ENCODE results near the gene MCHR1. TPM values are rescaled to one million over a fixed set of nuclear protein-coding genes. Genes with fewer than 3 reads are reported as not detected.

Gene MCHR1
- total and polyA plus RNA-seq, 2 of the 4 experiments (the other 2 are of a cell fraction), result 1.4 to 3.2 TPM

GRCh38 chr22:40636380-40637182, 42.7 kb upstream of the MCHR1 start, which contains the start of gene MRTFA:
Gene MRTFA, minus strand, starts transcription at chr22:40636719.
- ChIA-PET POLR2A (ENCODE audit: unreplicated experiment) (interaction anchor here (0.5 kb wide), 1 partner anchor 10 kb away, joined by 3 read pairs; no protein-coding TSS in a partner anchor), CTCF (interaction anchor here (2.3 kb wide), 1 partner anchor 112 kb away, joined by 17 read pairs; no protein-coding TSS in a partner anchor)
- peak within 1 kb of the TSS; percentile 92 for H2AK9ac ChIP-seq (replicated peaks; ENCODE audit: low read depth, low read length, poor library complexity)
- H3K4me3 ChIP-seq (ENCODE audit: insufficient read depth, low read depth, low read length), result peak within 1 kb of the TSS; percentile 69
- DNase-seq (peak; percentile 100), ATAC-seq (ENCODE audit: low read depth) (peak; percentile 94)
- no TSS peak for BruUV-seq (replicated peaks)
- peak within 1 kb of the TSS; percentile 85 for H2AK5ac ChIP-seq (ENCODE audit: low read depth, low read length)
- peak within 1 kb of the TSS; percentile 90 to 98 for H4K8ac ChIP-seq (ENCODE audit: low read depth in 2 of 2, low read length in 2 of 2)
- peak within 1 kb of the TSS; percentile 88 for H3K4me2 ChIP-seq (ENCODE audit: low read depth, low read length)
- H3K9me3 ChIP-seq (ENCODE audit: control insufficient read depth, insufficient read depth, low read length), result no peaks in the 10 kb centered on the region
- H3K23ac ChIP-seq (ENCODE audit: low read depth, low read length), result peak within 1 kb of the TSS; percentile 90
- peak within 1 kb of the TSS; percentile 91 for H3K56ac ChIP-seq (ENCODE audit: extremely low read depth, insufficient read depth, low read length)
- no peaks in the 10 kb centered on the region for H3K36me3 ChIP-seq (ENCODE audit: control insufficient read depth, insufficient read depth, low read length)
- intact Hi-C loops (cut with micrococcal nuclease), result loop anchor here (1.0 to 5.0 kb wide), 5 partner anchors 39 to 200 kb away; no protein-coding TSS in a partner anchor
- peak within 1 kb of the TSS; percentile 54 for H2BK15ac ChIP-seq (ENCODE audit: low read depth, low read length)
- H3K14ac ChIP-seq (replicated peaks; ENCODE audit: low read depth, low read length), result peak within 1 kb of the TSS; percentile 94
- H4K20me1 ChIP-seq (ENCODE audit: insufficient read depth, low read length), result peaks cover 41% of the 10 kb centered on the region
- peak within 1 kb of the TSS; percentile 52 for H3K18ac ChIP-seq (ENCODE audit: low read depth, low read length)
- peak within 1 kb of the TSS; percentile 88 for H2AFZ ChIP-seq (replicated peaks; ENCODE audit: low read length, poor library complexity)
- H2BK20ac ChIP-seq (ENCODE audit: low read depth, low read length), result peak within 1 kb of the TSS; percentile 52
- peak within 1 kb of the TSS; percentile 90 for H4K91ac ChIP-seq (ENCODE audit: insufficient read depth, low read depth, low read length)
- H3K9ac ChIP-seq (ENCODE audit: low read depth, low read length), result peak within 1 kb of the TSS; percentile 83
- peaks cover 9% of the 10 kb centered on the region for H3K4me1 ChIP-seq (ENCODE audit: control insufficient read depth, insufficient read depth, low read length)
- peaks cover 15% of the 10 kb centered on the region for H3K9me1 ChIP-seq (ENCODE audit: insufficient read depth, low read length)
- H2BK5ac ChIP-seq (ENCODE audit: low read depth, low read length, poor library complexity, severe bottlenecking), result peak within 1 kb of the TSS; percentile 81
- H3K79me1 ChIP-seq (ENCODE audit: low read depth in 1 of 2, low read length in 2 of 2), result peaks cover 7 to 49% of the 10 kb centered on the region in 2 experiments
- dilution Hi-C loops (cut with HindIII; ENCODE audit: low sequenced_read_pairs, unreplicated experiment), result no loop called here
- H3K27ac ChIP-seq (ENCODE audit: insufficient read depth, low read length), result peak within 1 kb of the TSS; percentile 86
- H2BK120ac ChIP-seq (ENCODE audit: low read depth, low read length), result peak within 1 kb of the TSS; percentile 79
- no peaks in the 10 kb centered on the region for H3K27me3 ChIP-seq (ENCODE audit: control insufficient read depth, insufficient read depth, low read length)
- 1% methylated on average over 24 of the region's 82 CpGs; no CpG with 5 or more reads in 1 of the 2 experiments for WGBS, 2 experiments (ENCODE audit: extremely low coverage in 2 of 2, insufficient read length in 1 of 2)
- H3K4ac ChIP-seq (ENCODE audit: low read depth, low read length), result peak within 1 kb of the TSS; percentile 96
- in situ Hi-C loops (cut with MboI; ENCODE audit: low sequenced_read_pairs), result no loop called here
- H4K5ac ChIP-seq (ENCODE audit: low read depth, low read length), result peak within 1 kb of the TSS; percentile 90
- peak; percentile 57; the same call in 1 of the 2 replicates for TF ChIP-seq MXI1 (IDR thresholded peaks at IDR 0.05; ENCODE audit: borderline replicate concordance, low read depth, low read length)
- TF ChIP-seq NFE2L2 (IDR thresholded peaks at IDR 0.05; ENCODE audit: low read depth, low read length), result no peak
- TF ChIP-seq SMC3 (IDR thresholded peaks at IDR 0.05; ENCODE audit: low read depth, low read length), result no peak
- TF ChIP-seq FOS (IDR thresholded peaks at IDR 0.05; ENCODE audit: low read depth, low read length), result peak; percentile 44; the same call in 1 of the 2 replicates
- no peak for TF ChIP-seq ELK1 (IDR thresholded peaks at IDR 0.05; ENCODE audit: borderline replicate concordance, low read depth, low read length)
- TF ChIP-seq BHLHE40 (IDR thresholded peaks at IDR 0.05; ENCODE audit: low read depth, low read length), result 0 out of 2 replicates have a peak, but pooled peaks have one; percentile 4
- TF ChIP-seq RCOR1 (IDR thresholded peaks at IDR 0.05; ENCODE audit: insufficient replicate concordance, low read length), result no peak
- TF ChIP-seq CTCF (conservative IDR thresholded peaks at IDR 0.05; ENCODE audit: low read depth, low read length), result no peak
- TF ChIP-seq RAD21 (IDR thresholded peaks at IDR 0.05; ENCODE audit: low read length), result no peak
- TF ChIP-seq MAZ (IDR thresholded peaks at IDR 0.05; ENCODE audit: borderline replicate concordance, low read depth, low read length), result peak; percentile 55; the same call in 1 of the 2 replicates
- TF ChIP-seq RFX5 (IDR thresholded peaks at IDR 0.05; ENCODE audit: low read depth, low read length), result no peak
- TF ChIP-seq CHD1 (IDR thresholded peaks at IDR 0.05; ENCODE audit: low read depth, low read length), result 0 out of 2 replicates have a peak, but pooled peaks have one; percentile 64
- peak; percentile 96 for TF ChIP-seq POLR2A (IDR thresholded peaks at IDR 0.05; ENCODE audit: low read depth, low read length)
- TF ChIP-seq MAFK (IDR thresholded peaks at IDR 0.05; ENCODE audit: low read depth, low read length), result no peak
